ENCODE data around the gene PRKN.

Gene PRKN

GRCh38 chr6:162373192-162373591 is 354.4 kb downstream of the PRKN start:
- no peaks in the 10 kb centered on the region for H3K36me3 ChIP-seq (ENCODE audit: insufficient read depth, low read length)
- no peaks in the 10 kb centered on the region for H3K9me3 ChIP-seq (ENCODE audit: low read length)
- H3K79me2 ChIP-seq (ENCODE audit: insufficient read depth, low read length): no peaks in the 10 kb centered on the region
- H2AFZ ChIP-seq (ENCODE audit: low read length): no peak overlapping the region
- H3F3A ChIP-seq (ENCODE audit: insufficient read depth, low read length): no peaks in the 10 kb centered on the region
- H3K27me3 ChIP-seq (ENCODE audit: insufficient read depth, low read length): no peaks in the 10 kb centered on the region; the same call in 1 of the 2 replicates
- no peak overlapping the region for H3K9ac ChIP-seq (ENCODE audit: low read length)
- TF ChIP-seq EZH2 (IDR thresholded peaks at IDR 0.05; ENCODE audit: borderline replicate concordance, low read length) (no peak), CTCF (IDR thresholded peaks at IDR 0.05; ENCODE audit: low read length) (no peak)
- no peaks in the 10 kb centered on the region for H3K9me2 ChIP-seq (ENCODE audit: low read depth, low read length)
- no peak overlapping the region for H3K27ac ChIP-seq (ENCODE audit: low read depth, low read length, poor library complexity, severe bottlenecking)
- H4K20me1 ChIP-seq (ENCODE audit: insufficient read depth, low read length): no peaks in the 10 kb centered on the region
- H3K4me3 ChIP-seq (ENCODE audit: low read depth, low read length, poor library complexity, severe bottlenecking): no peak overlapping the region
- no peak overlapping the region for H3K4me2 ChIP-seq (ENCODE audit: low read length)
- no peaks in the 10 kb centered on the region for H3K4me1 ChIP-seq (ENCODE audit: insufficient read depth, low read length, severe bottlenecking)

- Histone ChIP-seq H3K4me1 (ENCODE audit: insufficient read depth, low read length, severe bottlenecking) (no peaks in the 10 kb centered on the region), H3K27ac (ENCODE audit: low read depth, low read length, poor library complexity, severe bottlenecking) (no peak overlapping the region), H3K27me3 (ENCODE audit: insufficient read depth, low read length) (no peaks in the 10 kb centered on the region; the same call in 1 of the 2 replicates), H3K36me3 (ENCODE audit: insufficient read depth, low read length) (no peaks in the 10 kb centered on the region), H4K20me1 (ENCODE audit: insufficient read depth, low read length) (no peaks in the 10 kb centered on the region), H3K9me2 (ENCODE audit: low read depth, low read length) (no peaks in the 10 kb centered on the region), H3K9ac (ENCODE audit: low read length) (no peak overlapping the region), H3F3A (ENCODE audit: insufficient read depth, low read length) (no peaks in the 10 kb centered on the region), H3K79me2 (ENCODE audit: insufficient read depth, low read length) (no peaks in the 10 kb centered on the region), H3K4me3 (ENCODE audit: low read depth, low read length, poor library complexity, severe bottlenecking) (no peak overlapping the region), H3K4me2 (ENCODE audit: low read length) (no peak overlapping the region), H2AFZ (ENCODE audit: low read length) (no peak overlapping the region), H3K9me3 (ENCODE audit: low read length) (no peaks in the 10 kb centered on the region)
- no peak for TF ChIP-seq EZH2 (IDR thresholded peaks at IDR 0.05; ENCODE audit: borderline replicate concordance, low read length)
- TF ChIP-seq CTCF (IDR thresholded peaks at IDR 0.05; ENCODE audit: low read length): no peak
Measured at GRCh38 chr6:162372106-162372505, 355.5 kb downstream of the PRKN start.

- no peaks in the 10 kb centered on the region for H3K79me2 ChIP-seq (ENCODE audit: insufficient read depth, low read length)
- H3K4me2 ChIP-seq (ENCODE audit: low read length): no peak overlapping the region
- H3K27ac ChIP-seq (ENCODE audit: low read depth, low read length, poor library complexity, severe bottlenecking): no peak overlapping the region
- H3K9me3 ChIP-seq (ENCODE audit: low read length): no peaks in the 10 kb centered on the region
- H3K9ac ChIP-seq (ENCODE audit: low read length): no peak overlapping the region
- no peaks in the 10 kb centered on the region for H3F3A ChIP-seq (ENCODE audit: insufficient read depth, low read length)
- H4K20me1 ChIP-seq (ENCODE audit: insufficient read depth, low read length): no peaks in the 10 kb centered on the region
- H2AFZ ChIP-seq (ENCODE audit: low read length): no peak overlapping the region
- TF ChIP-seq CTCF (IDR thresholded peaks at IDR 0.05; ENCODE audit: low read length) (no peak), EZH2 (IDR thresholded peaks at IDR 0.05; ENCODE audit: borderline replicate concordance, low read length) (no peak)
- no peaks in the 10 kb centered on the region; the same call in 1 of the 2 replicates for H3K27me3 ChIP-seq (ENCODE audit: insufficient read depth, low read length)
- H3K4me3 ChIP-seq (ENCODE audit: low read depth, low read length, poor library complexity, severe bottlenecking): no peak overlapping the region
- H3K36me3 ChIP-seq (ENCODE audit: insufficient read depth, low read length): no peaks in the 10 kb centered on the region
- H3K9me2 ChIP-seq (ENCODE audit: low read depth, low read length): no peaks in the 10 kb centered on the region
- H3K4me1 ChIP-seq (ENCODE audit: insufficient read depth, low read length, severe bottlenecking): no peaks in the 10 kb centered on the region
Measured at GRCh38 chr6:162371121-162371520, 356.4 kb downstream of the PRKN start.

Data from OCI-LY1 (cell line).